ENCODE results near the gene IMMT. TPM values are rescaled to one million over a fixed set of nuclear protein-coding genes. Genes with fewer than 3 reads are reported as not detected.
A peak's percentile ranks its signal among the peaks of the same experiment; 100 is the strongest.

IMMT gene
- total RNA-seq, 1 donor from 2014 or later = 70.4 TPM

DNA sequence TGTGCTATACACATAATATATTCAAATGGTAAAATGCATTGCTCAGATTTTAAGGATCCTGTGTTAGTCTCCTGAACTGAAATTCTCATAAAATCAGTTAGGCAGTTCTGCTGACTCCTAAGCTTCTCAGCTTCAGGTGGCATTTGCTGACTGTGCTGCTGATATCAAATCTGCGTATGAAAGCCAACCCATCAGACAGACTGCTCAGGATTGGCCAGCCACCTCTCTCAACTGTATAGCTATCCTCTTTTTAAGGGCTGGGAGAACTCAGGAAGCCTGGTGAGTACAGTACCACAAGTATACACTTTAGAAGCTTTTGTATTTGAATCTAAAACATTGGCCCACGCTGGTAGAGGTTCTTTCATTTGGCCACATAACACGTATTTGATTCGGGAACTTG lies 60.6 kb downstream of the IMMT start:
- no peaks in the 10 kb centered on the region for H3K27me3 Mint-ChIP-seq (ENCODE audit: low read depth)
- H3K36me3 Mint-ChIP-seq = peaks cover 71% of the 10 kb centered on the region
- H3K4me1 Mint-ChIP-seq = no peaks in the 10 kb centered on the region
- DNase-seq (ENCODE audit: low spot score in 2 of 2, unreplicated experiment in 2 of 2) = no peak
- H3K27ac Mint-ChIP-seq = no peak overlapping the region
- H3K4me3 Mint-ChIP-seq = no peak overlapping the region
- TF ChIP-seq, protein P1, sequence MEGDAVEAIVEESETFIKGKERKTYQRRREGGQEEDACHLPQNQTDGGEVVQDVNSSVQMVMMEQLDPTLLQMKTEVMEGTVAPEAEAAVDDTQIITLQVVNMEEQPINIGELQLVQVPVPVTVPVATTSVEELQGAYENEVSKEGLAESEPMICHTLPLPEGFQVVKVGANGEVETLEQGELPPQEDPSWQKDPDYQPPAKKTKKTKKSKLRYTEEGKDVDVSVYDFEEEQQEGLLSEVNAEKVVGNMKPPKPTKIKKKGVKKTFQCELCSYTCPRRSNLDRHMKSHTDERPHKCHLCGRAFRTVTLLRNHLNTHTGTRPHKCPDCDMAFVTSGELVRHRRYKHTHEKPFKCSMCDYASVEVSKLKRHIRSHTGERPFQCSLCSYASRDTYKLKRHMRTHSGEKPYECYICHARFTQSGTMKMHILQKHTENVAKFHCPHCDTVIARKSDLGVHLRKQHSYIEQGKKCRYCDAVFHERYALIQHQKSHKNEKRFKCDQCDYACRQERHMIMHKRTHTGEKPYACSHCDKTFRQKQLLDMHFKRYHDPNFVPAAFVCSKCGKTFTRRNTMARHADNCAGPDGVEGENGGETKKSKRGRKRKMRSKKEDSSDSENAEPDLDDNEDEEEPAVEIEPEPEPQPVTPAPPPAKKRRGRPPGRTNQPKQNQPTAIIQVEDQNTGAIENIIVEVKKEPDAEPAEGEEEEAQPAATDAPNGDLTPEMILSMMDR (IDR thresholded peaks at IDR 0.05; ENCODE audit: unreplicated experiment) = no peak
- H3K9me3 Mint-ChIP-seq = no peaks in the 10 kb centered on the region

DNA sequence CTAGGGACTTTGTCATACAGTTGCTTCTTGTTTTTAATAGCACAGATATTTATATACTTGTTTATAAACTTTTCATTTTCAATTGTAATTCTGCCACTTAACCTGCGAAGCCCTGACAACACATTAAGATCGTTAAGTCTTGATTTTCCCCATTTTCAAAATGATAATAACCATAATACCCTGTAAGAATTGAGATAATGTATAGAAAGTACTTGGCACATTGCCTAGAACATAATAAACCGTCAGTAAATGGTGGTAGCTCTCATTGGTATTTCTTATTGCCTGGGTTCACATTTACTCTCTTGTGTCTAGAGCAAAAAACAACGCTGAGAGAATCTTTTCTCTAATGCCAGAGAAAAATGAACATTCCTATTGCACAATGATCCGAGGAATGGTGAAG lies 70.6 kb downstream of the IMMT start:
- TF ChIP-seq, protein P1 (IDR thresholded peaks at IDR 0.05; ENCODE audit: unreplicated experiment) = no peak
- DNase-seq (ENCODE audit: low spot score in 2 of 2, unreplicated experiment in 2 of 2) = no peak
- no peak overlapping the region for H3K4me3 Mint-ChIP-seq
- H3K4me1 Mint-ChIP-seq = no peaks in the 10 kb centered on the region
- no peaks in the 10 kb centered on the region for H3K9me3 Mint-ChIP-seq
- H3K27me3 Mint-ChIP-seq (ENCODE audit: low read depth) = no peaks in the 10 kb centered on the region
- peaks cover 60% of the 10 kb centered on the region for H3K36me3 Mint-ChIP-seq
- H3K27ac Mint-ChIP-seq = no peak overlapping the region

DNA sequence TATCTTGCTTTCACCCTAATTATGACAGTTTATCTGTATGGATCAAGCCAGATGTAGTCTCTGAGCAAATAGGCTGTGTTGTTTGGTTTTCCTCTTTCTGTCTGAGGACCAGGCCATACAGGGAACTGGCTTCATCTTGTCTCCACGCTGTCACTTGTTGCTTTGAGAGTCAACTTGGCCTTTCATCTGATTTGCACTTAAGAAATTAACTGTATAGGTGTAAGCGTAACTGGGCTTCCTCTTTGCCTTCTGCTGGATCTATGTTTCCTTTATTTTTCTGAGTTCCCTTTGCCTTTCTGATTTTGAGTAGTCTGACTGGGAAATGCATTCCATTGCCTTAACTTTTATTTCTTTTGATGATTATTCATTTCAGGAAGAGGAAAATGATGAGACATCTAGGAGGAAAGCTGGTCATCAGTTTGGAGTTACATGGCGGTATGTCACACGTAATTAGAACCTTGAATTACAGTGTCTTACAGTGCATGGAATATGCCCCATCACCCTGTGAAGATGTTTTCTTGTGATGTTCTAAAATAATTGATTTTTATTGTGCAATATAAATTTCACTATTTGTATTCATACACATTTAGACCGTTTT lies 71.8 kb downstream of the IMMT start:
- no peaks in the 10 kb centered on the region for H3K27me3 Mint-ChIP-seq (ENCODE audit: low read depth)
- no peaks in the 10 kb centered on the region for H3K9me3 Mint-ChIP-seq
- no peak overlapping the region for H3K4me3 Mint-ChIP-seq
- no peak for DNase-seq (ENCODE audit: low spot score in 2 of 2, unreplicated experiment in 2 of 2)
- no peak overlapping the region for H3K27ac Mint-ChIP-seq
- no peaks in the 10 kb centered on the region for H3K4me1 Mint-ChIP-seq
- TF ChIP-seq, protein P1 (IDR thresholded peaks at IDR 0.05; ENCODE audit: unreplicated experiment) = no peak
- H3K36me3 Mint-ChIP-seq = peaks cover 57% of the 10 kb centered on the region

DNA sequence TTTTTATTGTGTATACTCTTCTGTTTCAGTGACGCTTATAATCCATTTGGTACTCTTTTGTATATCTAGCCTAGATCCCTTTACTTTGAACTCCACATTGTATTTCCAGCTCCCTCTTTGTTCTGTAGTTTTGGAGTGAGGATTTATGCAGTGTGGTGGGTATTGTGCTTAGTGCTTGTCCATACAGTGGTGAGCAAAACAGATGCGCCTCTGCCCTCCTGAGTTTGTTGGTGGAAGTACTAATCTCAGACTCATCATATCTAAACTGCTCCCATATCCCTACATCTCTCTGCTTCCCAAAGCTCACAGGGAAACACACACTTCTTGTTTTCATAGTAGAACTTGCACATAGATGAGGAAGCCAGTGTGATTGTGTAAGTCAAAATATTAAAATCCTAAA lies 77.1 kb downstream of the IMMT start:
- H3K4me3 Mint-ChIP-seq = no peak overlapping the region
- TF ChIP-seq, protein P1 (IDR thresholded peaks at IDR 0.05; ENCODE audit: unreplicated experiment) = no peak
- DNase-seq (ENCODE audit: low spot score in 2 of 2, unreplicated experiment in 2 of 2) = no peak
- H3K9me3 Mint-ChIP-seq = no peaks in the 10 kb centered on the region
- H3K27ac Mint-ChIP-seq = no peak overlapping the region
- H3K27me3 Mint-ChIP-seq (ENCODE audit: low read depth) = no peaks in the 10 kb centered on the region
- peaks cover 7% of the 10 kb centered on the region for H3K4me1 Mint-ChIP-seq
- peaks cover 50% of the 10 kb centered on the region for H3K36me3 Mint-ChIP-seq

DNA sequence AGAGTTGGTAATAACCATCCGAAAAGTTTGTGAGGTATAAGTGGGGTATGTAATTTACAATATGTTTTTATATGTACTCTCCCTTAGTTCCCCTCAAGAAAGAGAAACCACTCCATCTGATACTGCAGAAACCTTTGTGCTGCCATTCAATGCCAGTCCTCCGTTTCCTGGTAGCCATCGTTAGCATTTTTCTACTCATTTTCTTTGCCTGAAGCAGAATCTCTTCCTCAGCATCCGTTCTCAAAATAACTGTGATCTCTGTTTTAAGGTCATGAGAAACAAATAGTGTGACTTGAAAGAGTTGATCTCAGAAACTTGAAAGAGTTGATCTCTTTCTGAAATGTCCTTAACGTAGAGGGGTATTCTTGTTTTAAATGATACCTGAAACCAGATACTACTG lies 88.2 kb downstream of the IMMT start:
- peaks cover 25% of the 10 kb centered on the region for H3K36me3 Mint-ChIP-seq
- no peak for DNase-seq (ENCODE audit: low spot score in 2 of 2, unreplicated experiment in 2 of 2)
- peaks cover 8% of the 10 kb centered on the region for H3K9me3 Mint-ChIP-seq
- peaks cover 31% of the 10 kb centered on the region for H3K4me1 Mint-ChIP-seq
- TF ChIP-seq, protein P1 (IDR thresholded peaks at IDR 0.05; ENCODE audit: unreplicated experiment) = no peak
- H3K4me3 Mint-ChIP-seq = peak overlapping the region; percentile 97
- peak overlapping the region; percentile 100 for H3K27ac Mint-ChIP-seq
- no peaks in the 10 kb centered on the region for H3K27me3 Mint-ChIP-seq (ENCODE audit: low read depth)
